Measurements from ENCODE around the gene GSTA4.
"Not testable (repeated sequence)": the region's sequence is repeated elsewhere in the genome, so short reads cannot be mapped to it uniquely, and the experiment has no call there.

GSTA4 gene

GRCh38 chr6:52965380-52965779 is 29.7 kb downstream of the GSTA4 start:
- no peak for DNase-seq (ENCODE audit: low read depth)
- TF ChIP-seq CTCF (conservative IDR thresholded peaks at IDR 0.05; ENCODE audit: low read depth, low read length): no peak
- no peak overlapping the region for H3K4me3 ChIP-seq (ENCODE audit: low read length)

- TF ChIP-seq CTCF (conservative IDR thresholded peaks at IDR 0.05; ENCODE audit: low read depth, low read length): no peak
- H3K4me3 ChIP-seq (ENCODE audit: low read length): no peak overlapping the region
- no peak for DNase-seq (ENCODE audit: low read depth)
Measured at GRCh38 chr6:52964318-52964717, 30.8 kb downstream of the GSTA4 start.

- DNase-seq (ENCODE audit: low read depth): no peak
- no peak overlapping the region for H3K4me3 ChIP-seq (ENCODE audit: low read length)
- no peak for TF ChIP-seq CTCF (conservative IDR thresholded peaks at IDR 0.05; ENCODE audit: low read depth, low read length)
Measured at GRCh38 chr6:52962701-52963100, 32.4 kb downstream of the GSTA4 start.

GRCh38 chr6:52961022-52961421 is 34.1 kb downstream of the GSTA4 start:
- H3K4me3 ChIP-seq (ENCODE audit: low read length); DNase-seq (ENCODE audit: low read depth): not testable (repeated sequence)

- not testable (repeated sequence) for DNase-seq (ENCODE audit: low read depth); H3K4me3 ChIP-seq (ENCODE audit: low read length)
Measured at GRCh38 chr6:52960211-52960610, 34.9 kb downstream of the GSTA4 start.

GRCh38 chr6:52958546-52959255 is 36.4 kb downstream of the GSTA4 start:
- DNase-seq (ENCODE audit: low read depth): no peak
- no peak overlapping the region for H3K4me3 ChIP-seq (ENCODE audit: low read length)
- no peak for TF ChIP-seq CTCF (conservative IDR thresholded peaks at IDR 0.05; ENCODE audit: low read depth, low read length)

- H3K4me3 ChIP-seq (ENCODE audit: low read length): no peak overlapping the region
- DNase-seq (ENCODE audit: low read depth): no peak
- TF ChIP-seq CTCF (conservative IDR thresholded peaks at IDR 0.05; ENCODE audit: low read depth, low read length): no peak
Measured at GRCh38 chr6:52955871-52956270, 39.2 kb downstream of the GSTA4 start.

GRCh38 chr6:52953911-52954839 is 40.9 kb downstream of the GSTA4 start:
- no peak for TF ChIP-seq CTCF (conservative IDR thresholded peaks at IDR 0.05; ENCODE audit: low read depth, low read length)
- H3K4me3 ChIP-seq (ENCODE audit: low read length): no peak overlapping the region
- DNase-seq (ENCODE audit: low read depth): no peak
